Fibroblast of lung (primary cell): ENCODE data around the gene SPON1. TPM values are rescaled to one million over a fixed set of nuclear protein-coding genes. Genes with fewer than 3 reads are reported as not detected.

Source experiments
- DNase-seq, 2 donors: peaks; one replicate each; pipeline versions ENCODE4 v3.0.0 to v3.0.0-alpha.2; 2010; ENCODE audit warnings: low read depth in 2 of 2
- H2AFZ ChIP-seq: 2 replicates; pipeline ENCODE4 v1.5.1; 2012; ENCODE audit warnings: low read length, control low read depth, inconsistent platforms
- H3K27ac ChIP-seq: 2 replicates; pipeline ENCODE4 v1.5.1; 2011; ENCODE audit warnings: low read length, control low read depth; ENCODE audit not compliant: insufficient read depth
- H3K27me3 ChIP-seq: 2 replicates; pipeline ENCODE4 v1.5.1; 2011; ENCODE audit warnings: mild to moderate bottlenecking, low read length; ENCODE audit not compliant: control insufficient read depth, insufficient read depth
- H3K36me3 ChIP-seq: 2 replicates; pipeline ENCODE4 v1.5.1; 2011; ENCODE audit warnings: low read length; ENCODE audit not compliant: control insufficient read depth, insufficient read depth
- H3K4me1 ChIP-seq: 2 replicates; pipeline ENCODE4 v1.5.1; 2011; ENCODE audit warnings: low read length; ENCODE audit not compliant: control insufficient read depth, insufficient read depth; ENCODE audit errors: extremely low read depth
- H3K4me2 ChIP-seq: 2 replicates; pipeline ENCODE4 v1.5.1; 2011; ENCODE audit warnings: low read length, control low read depth; ENCODE audit not compliant: insufficient read depth; ENCODE audit errors: extremely low read depth
- H3K4me3 ChIP-seq, 4 experiments: fragments of 200-600 bp in 1 of 4; sonication (generic) in 1 of 4; replicated peaks in 1 of 4; 2 replicates each; pipeline ENCODE4 v1.5.1; 2011 to 2016; ENCODE audit warnings: low read length in 4 of 4, low read depth in 3 of 4, mild to moderate bottlenecking in 3 of 4, control low read depth in 2 of 4, inconsistent platforms in 1 of 4, mixed read lengths in 1 of 4; ENCODE audit not compliant: insufficient read depth in 1 of 4; ENCODE audit errors: control extremely low read depth in 1 of 4
- H3K79me2 ChIP-seq: 2 replicates; pipeline ENCODE4 v1.5.1; 2012; ENCODE audit warnings: mild to moderate bottlenecking, low read length, inconsistent platforms; ENCODE audit not compliant: control insufficient read depth, insufficient read depth
- H3K9ac ChIP-seq: 2 replicates; pipeline ENCODE4 v1.5.1; 2011; ENCODE audit warnings: mild to moderate bottlenecking, low read length, control low read depth; ENCODE audit not compliant: insufficient read depth
- H3K9me3 ChIP-seq: 2 replicates; pipeline ENCODE4 v1.5.1; 2012; ENCODE audit warnings: low read depth, low read length; ENCODE audit not compliant: control insufficient read depth, insufficient read depth
- H4K20me1 ChIP-seq: 2 replicates; pipeline ENCODE4 v1.5.1; 2011; ENCODE audit warnings: low read length; ENCODE audit not compliant: control insufficient read depth, insufficient read depth; ENCODE audit errors: extremely low read depth
- EZH2 ChIP-seq: IDR thresholded peaks from 2 replicates; pipeline ENCODE4 v1.5.1; 2012; ENCODE audit warnings: low read length, control low read depth, mild to moderate bottlenecking; ENCODE audit errors: missing control alignments
- polyA plus RNA-seq, 2 donors: library from polyadenylated mRNA; depleted of rRNA in 1 of 2; stranded (reverse) in 1 of 2; unstranded in 1 of 2; fragments of >200 nt; gene quantifications; 2 replicates each; pipeline ENCODE4 v1.2.1, GENCODE V29; 2011 to 2012; ENCODE audit warnings: missing spikeins in 1 of 2
- total RNA-seq: library from RNA; depleted of rRNA; stranded (reverse); fragments of >200 nt; gene quantifications from 2 replicates; pipeline ENCODE4 v1.2.1, GENCODE V29; 2014
- TF ChIP-seq, protein P1 (sequence below), 2 donors: IDR thresholded peaks in 1 of 2; conservative IDR thresholded peaks in 1 of 2; 1 replicate in 1 of 2; 2 replicates in 1 of 2; pipeline ENCODE4 v1.5.1; 2011 to 2012; ENCODE audit warnings: low read length in 2 of 2, control low read depth in 1 of 2, inconsistent platforms in 1 of 2, low read depth in 1 of 2, mild to moderate bottlenecking in 1 of 2

SPON1 gene
- total and polyA plus RNA-seq, 2 donors (not counting 1 experiment from before 2014, with no cell fraction given) = 0.45 to 3.5 TPM

DNA sequence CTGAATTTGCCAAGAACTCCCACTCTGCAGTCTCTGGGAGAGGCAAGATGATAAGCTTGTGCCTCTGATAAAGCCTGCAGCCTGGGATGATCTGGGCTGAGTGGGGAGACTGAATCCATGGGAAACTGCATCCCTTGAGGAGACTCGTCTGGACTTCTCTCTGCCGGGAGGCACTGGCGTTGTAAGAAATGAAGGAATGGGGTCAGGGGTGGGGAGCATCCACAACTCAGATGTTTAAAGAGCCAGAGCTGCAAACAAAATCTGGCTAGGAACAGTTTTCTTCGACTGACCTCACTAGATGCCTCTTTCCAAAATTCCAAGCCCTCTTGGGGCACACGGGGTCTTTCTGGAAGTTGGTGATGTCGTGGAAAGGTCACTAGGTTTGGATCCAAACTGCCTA, 64.4 kb downstream of the SPON1 start:
- Histone ChIP-seq H3K36me3 (no peaks in the 10 kb centered on the region), H3K4me3 (no peak overlapping the region)
- DNase-seq = peak in 1 of 2 donors; percentile 41

DNA sequence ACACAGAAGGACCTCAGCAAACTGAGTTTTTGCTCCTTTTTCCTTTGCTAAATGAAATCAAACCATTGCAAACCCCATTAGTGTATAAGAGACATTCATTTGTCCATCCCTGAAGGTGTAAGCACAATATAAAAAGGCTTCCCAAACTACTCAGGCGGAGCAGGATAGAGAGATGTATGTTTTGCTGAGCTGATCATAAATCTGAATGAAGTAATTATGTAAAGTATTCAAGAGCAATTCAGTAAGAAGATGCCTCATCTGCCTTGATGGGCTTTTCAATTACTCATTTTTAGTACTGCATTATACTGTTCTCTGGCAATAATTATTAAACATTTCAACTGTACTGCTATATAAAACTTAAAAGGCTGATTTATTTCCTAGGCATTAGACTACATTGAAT, 65.0 kb downstream of the SPON1 start:
- Histone ChIP-seq H3K4me3 (no peak overlapping the region), H3K79me2 (no peaks in the 10 kb centered on the region), H3K4me2 (no peak overlapping the region), H3K9ac (no peak overlapping the region), H3K27me3 (peaks cover 8% of the 10 kb centered on the region), H3K27ac (no peak overlapping the region), H3K9me3 (no peaks in the 10 kb centered on the region), H2AFZ (no peak overlapping the region), H3K36me3 (no peaks in the 10 kb centered on the region), H4K20me1 (no peaks in the 10 kb centered on the region), H3K4me1 (no peaks in the 10 kb centered on the region)
- TF ChIP-seq, protein P1, sequence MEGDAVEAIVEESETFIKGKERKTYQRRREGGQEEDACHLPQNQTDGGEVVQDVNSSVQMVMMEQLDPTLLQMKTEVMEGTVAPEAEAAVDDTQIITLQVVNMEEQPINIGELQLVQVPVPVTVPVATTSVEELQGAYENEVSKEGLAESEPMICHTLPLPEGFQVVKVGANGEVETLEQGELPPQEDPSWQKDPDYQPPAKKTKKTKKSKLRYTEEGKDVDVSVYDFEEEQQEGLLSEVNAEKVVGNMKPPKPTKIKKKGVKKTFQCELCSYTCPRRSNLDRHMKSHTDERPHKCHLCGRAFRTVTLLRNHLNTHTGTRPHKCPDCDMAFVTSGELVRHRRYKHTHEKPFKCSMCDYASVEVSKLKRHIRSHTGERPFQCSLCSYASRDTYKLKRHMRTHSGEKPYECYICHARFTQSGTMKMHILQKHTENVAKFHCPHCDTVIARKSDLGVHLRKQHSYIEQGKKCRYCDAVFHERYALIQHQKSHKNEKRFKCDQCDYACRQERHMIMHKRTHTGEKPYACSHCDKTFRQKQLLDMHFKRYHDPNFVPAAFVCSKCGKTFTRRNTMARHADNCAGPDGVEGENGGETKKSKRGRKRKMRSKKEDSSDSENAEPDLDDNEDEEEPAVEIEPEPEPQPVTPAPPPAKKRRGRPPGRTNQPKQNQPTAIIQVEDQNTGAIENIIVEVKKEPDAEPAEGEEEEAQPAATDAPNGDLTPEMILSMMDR (conservative IDR thresholded peaks at IDR 0.05 in 1 of 2, IDR thresholded peaks at IDR 0.05 in 1 of 2; ENCODE audit: low read depth in 1 of 2, low read length in 2 of 2) = no peak
- TF ChIP-seq EZH2 = no peak
- no peak for DNase-seq

More for the DNA sequence above, 64.4 kb downstream of the SPON1 start:
- Histone ChIP-seq H3K4me2 (no peak overlapping the region), H4K20me1 (no peaks in the 10 kb centered on the region), H2AFZ (no peak overlapping the region), H3K9me3 (no peaks in the 10 kb centered on the region), H3K27me3 (peaks cover 8% of the 10 kb centered on the region), H3K79me2 (no peaks in the 10 kb centered on the region), H3K4me1 (no peaks in the 10 kb centered on the region), H3K27ac (no peak overlapping the region), H3K9ac (no peak overlapping the region)
- TF ChIP-seq, protein P1 (conservative IDR thresholded peaks at IDR 0.05 in 1 of 2, IDR thresholded peaks at IDR 0.05 in 1 of 2; ENCODE audit: low read depth in 1 of 2, low read length in 2 of 2) = no peak
- TF ChIP-seq EZH2 = no peak

DNA sequence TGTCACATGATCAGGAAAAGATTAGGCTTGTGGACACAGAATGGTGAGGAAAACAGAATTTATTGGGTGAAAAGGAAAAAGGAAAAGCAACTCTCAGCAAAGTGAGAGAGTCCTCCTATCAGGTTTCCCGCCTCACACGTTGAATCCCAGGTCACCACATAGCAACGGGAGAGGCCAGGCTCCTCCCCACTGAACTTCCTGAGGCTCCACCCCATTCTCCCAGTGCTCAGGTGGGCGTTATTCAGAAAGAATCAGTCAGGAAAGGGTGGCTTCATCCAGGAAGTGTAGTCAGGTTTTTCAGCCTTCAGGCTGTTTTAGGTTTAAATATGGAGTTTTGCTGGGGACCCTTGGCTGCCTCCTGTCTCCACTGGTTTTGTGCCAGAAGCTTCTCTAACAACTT, 66.9 kb downstream of the SPON1 start:
- Histone ChIP-seq H2AFZ (no peak overlapping the region), H3K4me2 (peak overlapping the region; percentile 58), H3K79me2 (no peaks in the 10 kb centered on the region), H3K9ac (no peak overlapping the region), H3K4me3 (no peak overlapping the region), H4K20me1 (no peaks in the 10 kb centered on the region), H3K4me1 (no peaks in the 10 kb centered on the region), H3K27ac (no peak overlapping the region), H3K27me3 (peaks cover 4% of the 10 kb centered on the region), H3K9me3 (no peaks in the 10 kb centered on the region), H3K36me3 (no peaks in the 10 kb centered on the region)
- no peak for DNase-seq
- no peak for TF ChIP-seq EZH2
- TF ChIP-seq, protein P1 (conservative IDR thresholded peaks at IDR 0.05 in 1 of 2, IDR thresholded peaks at IDR 0.05 in 1 of 2; ENCODE audit: low read depth in 1 of 2, low read length in 2 of 2) = no peak
